Measurements from ENCODE around the gene TMPRSS4.

TMPRSS4 gene

GRCh38 chr11:118055966-118056365, 20.9 kb upstream of the TMPRSS4 start:
- Histone ChIP-seq H3K27me3 (ENCODE audit: insufficient read depth, poor library complexity, severe bottlenecking) (no peaks in the 10 kb centered on the region), H3K9me3 (ENCODE audit: severe bottlenecking) (no peaks in the 10 kb centered on the region), H3K4me3 (ENCODE audit: severe bottlenecking) (no peak overlapping the region), H3K4me1 (ENCODE audit: insufficient read depth, poor library complexity, severe bottlenecking) (no peaks in the 10 kb centered on the region), H3K27ac (ENCODE audit: poor library complexity, severe bottlenecking) (no peak overlapping the region), H3K36me3 (ENCODE audit: low read depth) (no peaks in the 10 kb centered on the region)
- DNase-seq (ENCODE audit: low spot score) (no peak), ATAC-seq (ENCODE audit: low read depth) (no peak)
- no peak for TF ChIP-seq CTCF (IDR thresholded peaks at IDR 0.05; ENCODE audit: poor library complexity, severe bottlenecking)

GRCh38 chr11:118056806-118057205, 20.1 kb upstream of the TMPRSS4 start:
- Histone ChIP-seq H3K9me3 (ENCODE audit: severe bottlenecking) (no peaks in the 10 kb centered on the region), H3K36me3 (ENCODE audit: low read depth) (no peaks in the 10 kb centered on the region), H3K27me3 (ENCODE audit: insufficient read depth, poor library complexity, severe bottlenecking) (no peaks in the 10 kb centered on the region), H3K27ac (ENCODE audit: poor library complexity, severe bottlenecking) (no peak overlapping the region), H3K4me1 (ENCODE audit: insufficient read depth, poor library complexity, severe bottlenecking) (no peaks in the 10 kb centered on the region), H3K4me3 (ENCODE audit: severe bottlenecking) (no peak overlapping the region)
- ATAC-seq (ENCODE audit: low read depth) (no peak), DNase-seq (ENCODE audit: low spot score) (no peak)
- TF ChIP-seq CTCF (IDR thresholded peaks at IDR 0.05; ENCODE audit: poor library complexity, severe bottlenecking), result no peak

GRCh38 chr11:118057251-118058145, 19.4 kb upstream of the TMPRSS4 start:
- no peak overlapping the region for H3K4me3 ChIP-seq (ENCODE audit: severe bottlenecking)
- H3K27ac ChIP-seq (ENCODE audit: poor library complexity, severe bottlenecking), result no peak overlapping the region
- TF ChIP-seq CTCF (IDR thresholded peaks at IDR 0.05; ENCODE audit: poor library complexity, severe bottlenecking), result no peak
- H3K27me3 ChIP-seq (ENCODE audit: insufficient read depth, poor library complexity, severe bottlenecking), result no peaks in the 10 kb centered on the region
- no peak for ATAC-seq (ENCODE audit: low read depth)
- H3K4me1 ChIP-seq (ENCODE audit: insufficient read depth, poor library complexity, severe bottlenecking), result no peaks in the 10 kb centered on the region
- no peaks in the 10 kb centered on the region for H3K9me3 ChIP-seq (ENCODE audit: severe bottlenecking)
- no peak for DNase-seq (ENCODE audit: low spot score)
- no peaks in the 10 kb centered on the region for H3K36me3 ChIP-seq (ENCODE audit: low read depth)

- ATAC-seq (ENCODE audit: low read depth) (no peak), DNase-seq (ENCODE audit: low spot score) (no peak)
- Histone ChIP-seq H3K4me1 (ENCODE audit: insufficient read depth, poor library complexity, severe bottlenecking) (no peaks in the 10 kb centered on the region), H3K27ac (ENCODE audit: poor library complexity, severe bottlenecking) (no peak overlapping the region), H3K36me3 (ENCODE audit: low read depth) (no peaks in the 10 kb centered on the region), H3K4me3 (ENCODE audit: severe bottlenecking) (no peak overlapping the region), H3K9me3 (ENCODE audit: severe bottlenecking) (no peaks in the 10 kb centered on the region), H3K27me3 (ENCODE audit: insufficient read depth, poor library complexity, severe bottlenecking) (no peaks in the 10 kb centered on the region)
- TF ChIP-seq CTCF (IDR thresholded peaks at IDR 0.05; ENCODE audit: poor library complexity, severe bottlenecking), result no peak
Observed at GRCh38 chr11:118058311-118059245, 18.3 kb upstream of the TMPRSS4 start.
